ENCODE measurements around the gene ENTHD1.

GRCh38 chr22:39748877-39749276, 144.7 kb downstream of the ENTHD1 start:
- TF ChIP-seq GATA3 (IDR thresholded peaks at IDR 0.05; ENCODE audit: low read depth, low read length) (no peak), GATA2 (IDR thresholded peaks at IDR 0.05; ENCODE audit: low read depth, low read length) (no peak)
